Measurements from ENCODE around the gene FCHSD2. TPM values are rescaled to one million over a fixed set of nuclear protein-coding genes. Genes with fewer than 3 reads are reported as not detected.

FCHSD2 gene
- total RNA-seq, 1 donor from 2014 or later = 27.7 TPM

DNA sequence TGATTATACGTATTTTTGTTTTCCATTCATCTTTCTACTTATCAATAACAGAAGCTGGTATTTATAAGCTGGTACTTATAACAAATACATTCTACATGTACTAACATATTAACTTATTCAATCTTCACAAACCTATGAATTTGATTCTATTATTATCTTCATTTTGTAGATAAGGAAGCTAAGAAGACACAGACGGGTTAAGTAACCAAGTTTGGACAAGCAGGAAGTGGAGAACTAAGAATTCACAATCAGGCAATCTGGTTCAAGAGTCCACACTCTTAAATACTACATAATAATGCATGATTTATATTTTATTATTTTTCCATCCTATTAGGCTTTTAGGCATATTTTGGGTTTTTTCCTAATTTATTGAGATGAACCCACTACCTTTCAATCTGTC is 25.0 kb downstream of the FCHSD2 start:
- H3K9me3 Mint-ChIP-seq = peaks cover 6% of the 10 kb centered on the region
- no peak for DNase-seq (ENCODE audit: low spot score)
- H3K27me3 Mint-ChIP-seq (ENCODE audit: insufficient read depth) = no peaks in the 10 kb centered on the region
- no peak overlapping the region for H3K4me3 Mint-ChIP-seq
- intact Hi-C loops (cut with micrococcal nuclease) = no loop called here
- no peak overlapping the region for H3K27ac Mint-ChIP-seq
- H3K36me3 Mint-ChIP-seq (ENCODE audit: low read depth) = peaks cover 40% of the 10 kb centered on the region
- H3K4me1 Mint-ChIP-seq (ENCODE audit: low read depth) = peaks cover 10% of the 10 kb centered on the region

DNA sequence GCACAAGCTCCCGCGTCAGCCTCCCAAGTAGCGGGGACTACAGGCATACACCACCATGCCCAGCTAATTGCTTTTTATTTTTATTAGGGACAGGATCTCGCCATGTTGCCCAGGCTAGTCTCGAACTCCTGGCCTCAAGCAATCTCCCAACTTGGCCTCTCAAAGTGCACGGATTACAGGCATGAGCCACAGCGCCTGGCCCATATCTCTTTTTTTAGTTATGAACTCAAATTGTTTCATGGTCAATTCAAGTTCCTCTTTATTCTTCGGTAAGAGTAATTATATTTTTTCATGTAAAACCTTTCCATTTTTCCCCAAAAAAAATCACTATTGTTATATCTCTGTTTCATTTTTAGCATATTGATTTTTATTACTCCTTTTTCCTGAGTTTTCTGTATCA is 25.5 kb downstream of the FCHSD2 start:
- Mint-ChIP-seq H3K4me1 (ENCODE audit: low read depth) (peaks cover 6% of the 10 kb centered on the region), H3K36me3 (ENCODE audit: low read depth) (peaks cover 42% of the 10 kb centered on the region), H3K27me3 (ENCODE audit: insufficient read depth) (no peaks in the 10 kb centered on the region), H3K9me3 (peaks cover 9% of the 10 kb centered on the region), H3K4me3 (no peak overlapping the region), H3K27ac (no peak overlapping the region)
- intact Hi-C loops (cut with micrococcal nuclease) = no loop called here
- DNase-seq (ENCODE audit: low spot score) = no peak

DNA sequence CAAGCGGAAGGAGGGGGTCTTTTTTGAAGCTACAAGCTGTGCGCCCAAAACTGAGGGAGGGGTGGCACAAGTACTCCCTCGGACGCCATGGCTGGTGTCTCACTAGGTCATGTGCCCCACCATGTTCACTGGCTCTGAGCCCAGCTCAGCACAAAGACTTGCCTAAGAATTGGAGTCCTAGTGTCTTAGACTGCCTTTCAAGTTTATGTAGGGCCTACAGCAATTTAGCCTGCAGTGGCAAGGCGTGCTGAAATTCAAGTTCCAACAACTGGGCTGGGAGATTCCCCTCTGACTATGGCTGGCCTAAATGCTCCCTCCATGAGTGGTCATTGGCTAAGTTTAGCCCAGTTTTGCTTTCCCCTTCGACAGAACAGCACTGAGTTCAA is 27.3 kb downstream of the FCHSD2 start:
- Mint-ChIP-seq H3K36me3 (ENCODE audit: low read depth) (peaks cover 42% of the 10 kb centered on the region), H3K27ac (no peak overlapping the region), H3K4me3 (no peak overlapping the region), H3K27me3 (ENCODE audit: insufficient read depth) (no peaks in the 10 kb centered on the region), H3K9me3 (peaks cover 26% of the 10 kb centered on the region), H3K4me1 (ENCODE audit: low read depth) (peaks cover 6% of the 10 kb centered on the region)
- intact Hi-C loops (cut with micrococcal nuclease) = no loop called here
- DNase-seq (ENCODE audit: low spot score) = no peak

DNA sequence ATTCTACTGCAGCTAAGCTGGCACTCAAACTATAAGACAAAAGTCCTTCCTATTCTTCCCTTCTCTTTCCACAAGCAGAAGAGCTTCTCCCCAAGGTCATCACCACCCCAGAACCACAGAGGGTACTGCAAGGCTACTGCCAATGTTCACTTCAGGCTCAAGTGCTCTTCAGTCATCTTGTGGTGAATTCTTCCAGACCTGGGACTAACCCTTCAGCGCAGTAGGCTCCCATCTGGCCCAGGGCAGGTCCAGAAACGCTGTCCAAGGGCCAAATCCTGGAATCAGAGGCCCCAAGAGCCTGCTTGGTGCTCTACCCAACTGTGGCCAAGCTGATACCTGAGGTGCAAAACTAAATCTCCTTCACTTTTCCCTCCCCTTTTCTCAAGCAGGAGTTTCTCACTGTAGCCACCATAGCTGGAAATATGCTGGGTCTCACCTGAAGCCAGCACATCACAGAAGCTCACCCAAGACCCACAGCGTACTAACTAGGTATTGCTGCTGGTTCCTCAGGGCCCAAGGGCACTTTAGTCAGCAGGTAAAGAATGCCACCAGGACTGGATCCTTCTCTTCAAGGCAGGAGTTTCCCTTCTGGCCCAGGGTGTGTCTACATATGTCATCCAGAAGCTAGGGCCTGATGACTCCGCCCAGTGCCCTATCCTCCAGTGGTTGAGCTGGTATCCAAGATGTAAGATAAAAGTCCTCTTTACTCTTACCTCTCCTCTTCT is 27.8 kb downstream of the FCHSD2 start:
- Mint-ChIP-seq H3K4me3 (no peak overlapping the region), H3K9me3 (peaks cover 31% of the 10 kb centered on the region), H3K36me3 (ENCODE audit: low read depth) (peaks cover 41% of the 10 kb centered on the region), H3K27me3 (ENCODE audit: insufficient read depth) (no peaks in the 10 kb centered on the region), H3K27ac (no peak overlapping the region), H3K4me1 (ENCODE audit: low read depth) (peaks cover 6% of the 10 kb centered on the region)
- intact Hi-C loops (cut with micrococcal nuclease) = no loop called here
- no peak for DNase-seq (ENCODE audit: low spot score)

DNA sequence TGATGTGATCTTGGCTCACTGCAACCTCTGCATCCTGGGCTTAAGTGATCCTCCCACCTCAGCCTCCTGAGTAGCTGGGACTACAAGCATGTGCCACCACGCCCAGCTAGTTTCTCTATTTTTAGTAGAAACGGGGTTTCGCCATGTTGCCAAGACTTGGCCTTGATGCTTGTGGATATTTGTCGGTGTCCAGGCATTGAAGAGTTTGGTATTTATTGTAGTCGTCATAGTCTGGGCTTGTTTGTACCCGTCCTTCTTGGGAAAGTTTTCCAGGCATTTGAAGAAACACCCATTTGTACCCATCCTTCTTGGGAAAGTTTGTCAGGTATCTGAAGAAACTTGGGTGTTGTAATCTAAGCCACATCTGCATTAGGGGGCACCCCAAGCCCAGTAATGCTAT is 28.7 kb downstream of the FCHSD2 start:
- intact Hi-C loops (cut with micrococcal nuclease) = no loop called here
- no peak for DNase-seq (ENCODE audit: low spot score)
- Mint-ChIP-seq H3K36me3 (ENCODE audit: low read depth) (peaks cover 38% of the 10 kb centered on the region), H3K4me1 (ENCODE audit: low read depth) (peaks cover 2% of the 10 kb centered on the region), H3K9me3 (peaks cover 36% of the 10 kb centered on the region), H3K4me3 (no peak overlapping the region), H3K27ac (no peak overlapping the region), H3K27me3 (ENCODE audit: insufficient read depth) (no peaks in the 10 kb centered on the region)

DNA sequence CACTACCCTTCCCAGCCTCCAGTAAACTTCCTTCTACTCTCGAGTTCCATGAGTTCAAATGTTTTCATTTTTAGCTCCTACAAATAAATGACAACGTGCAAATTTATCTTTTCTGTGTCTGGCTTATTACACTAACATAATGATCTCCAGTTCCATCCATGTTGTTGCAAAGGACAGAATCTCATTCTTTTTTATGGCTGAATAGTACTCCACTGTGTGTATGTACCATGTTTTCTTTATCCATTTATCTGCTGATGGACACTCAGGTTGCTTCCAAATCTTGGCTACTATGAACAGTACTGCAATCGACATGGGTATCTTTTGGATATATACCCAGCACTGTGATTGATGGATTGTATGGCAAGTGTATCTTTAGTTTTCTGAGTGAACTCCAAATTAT is 34.5 kb downstream of the FCHSD2 start:
- Mint-ChIP-seq H3K36me3 (ENCODE audit: low read depth) (peaks cover 16% of the 10 kb centered on the region), H3K4me1 (ENCODE audit: low read depth) (no peaks in the 10 kb centered on the region), H3K4me3 (no peak overlapping the region), H3K9me3 (peaks cover 43% of the 10 kb centered on the region), H3K27me3 (ENCODE audit: insufficient read depth) (no peaks in the 10 kb centered on the region), H3K27ac (no peak overlapping the region)
- intact Hi-C loops (cut with micrococcal nuclease) = no loop called here
- no peak for DNase-seq (ENCODE audit: low spot score)

DNA sequence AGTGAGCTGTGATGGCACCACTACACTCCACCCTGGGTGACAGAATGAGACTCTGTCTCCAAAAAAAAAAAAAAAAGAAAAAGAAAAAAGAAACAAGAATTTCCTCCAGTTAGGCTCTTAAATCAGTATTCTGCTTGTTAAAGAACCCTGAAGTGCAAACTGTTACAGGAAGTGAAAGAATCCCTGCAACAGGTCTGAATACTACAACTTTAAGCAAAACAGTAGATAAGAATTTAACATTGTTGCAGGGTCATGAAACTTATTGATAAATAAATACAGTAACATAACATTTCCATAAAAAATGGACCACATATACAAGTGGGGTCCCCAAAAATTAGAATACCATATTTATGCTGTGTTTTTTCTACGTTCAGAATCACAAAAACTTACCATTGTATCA is 35.8 kb downstream of the FCHSD2 start:
- peaks cover 31% of the 10 kb centered on the region for H3K9me3 Mint-ChIP-seq
- DNase-seq (ENCODE audit: low spot score) = no peak
- peaks cover 12% of the 10 kb centered on the region for H3K36me3 Mint-ChIP-seq (ENCODE audit: low read depth)
- H3K4me1 Mint-ChIP-seq (ENCODE audit: low read depth) = peaks cover 5% of the 10 kb centered on the region
- intact Hi-C loops (cut with micrococcal nuclease) = no loop called here
- no peaks in the 10 kb centered on the region for H3K27me3 Mint-ChIP-seq (ENCODE audit: insufficient read depth)
- no peak overlapping the region for H3K27ac Mint-ChIP-seq
- H3K4me3 Mint-ChIP-seq = no peak overlapping the region

DNA sequence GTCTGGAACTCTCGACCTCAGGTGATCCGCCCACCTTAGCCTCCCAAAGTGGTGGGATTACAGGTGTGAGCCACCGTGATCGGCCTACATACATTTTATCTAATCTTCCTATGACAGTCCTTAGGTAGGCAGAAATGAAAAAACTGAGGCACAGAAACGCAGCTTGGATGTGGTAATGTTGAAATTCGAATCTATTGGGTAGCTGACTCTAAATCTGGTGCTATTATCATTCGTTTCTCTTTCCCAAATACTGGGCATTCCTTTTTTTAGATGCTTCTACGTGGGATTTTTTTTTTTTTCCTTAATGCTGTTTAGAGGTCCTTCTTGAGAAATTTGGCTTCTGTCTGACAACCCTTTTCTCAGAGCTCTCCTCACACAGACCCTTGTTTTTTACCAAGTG is 41.5 kb downstream of the FCHSD2 start:
- peaks cover 24% of the 10 kb centered on the region for H3K36me3 Mint-ChIP-seq (ENCODE audit: low read depth)
- H3K27ac Mint-ChIP-seq = peak overlapping the region; percentile 12
- H3K27me3 Mint-ChIP-seq (ENCODE audit: insufficient read depth) = no peaks in the 10 kb centered on the region

DNA sequence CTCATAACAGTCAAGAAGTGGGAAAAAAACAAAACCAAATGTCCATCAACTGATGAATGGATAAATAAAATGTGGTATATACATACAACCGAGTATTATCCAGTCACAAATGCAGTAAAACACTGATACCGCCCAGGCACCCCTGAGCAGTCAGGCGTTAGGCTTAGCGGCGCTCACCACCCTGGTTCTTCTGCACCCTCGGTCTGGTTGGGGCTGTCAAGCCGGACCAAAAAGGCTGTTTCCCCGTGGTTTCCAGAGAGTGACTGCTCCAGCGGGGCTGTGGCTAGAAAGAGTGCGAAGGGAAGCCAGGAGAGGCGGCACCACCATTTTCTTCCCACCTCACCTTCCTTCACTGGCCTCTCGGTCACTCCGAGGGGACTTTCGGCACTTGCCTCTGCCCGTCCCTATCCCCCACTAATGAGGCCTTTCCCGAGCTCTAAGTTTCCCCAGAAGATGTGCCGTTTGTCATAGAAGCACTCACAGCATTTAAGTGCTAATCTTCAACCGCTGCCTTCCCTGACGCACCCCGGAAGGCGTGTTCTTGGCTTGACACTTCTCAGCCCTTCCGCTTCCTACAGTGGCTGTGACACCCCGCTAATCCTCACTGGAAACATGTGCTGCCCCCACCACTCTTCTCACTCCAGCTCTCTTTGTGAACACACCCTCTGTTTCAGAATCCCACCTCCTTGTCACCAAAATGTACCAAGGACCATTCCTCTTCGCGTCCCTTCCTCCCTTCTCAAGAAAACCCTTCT is 42.4 kb downstream of the FCHSD2 start:
- intact Hi-C loops (cut with micrococcal nuclease) = no loop called here
- no peak overlapping the region for H3K27ac Mint-ChIP-seq
- H3K4me1 Mint-ChIP-seq (ENCODE audit: low read depth) = peaks cover 19% of the 10 kb centered on the region
- H3K4me3 Mint-ChIP-seq = no peak overlapping the region
- H3K27me3 Mint-ChIP-seq (ENCODE audit: insufficient read depth) = no peaks in the 10 kb centered on the region
- peaks cover 3% of the 10 kb centered on the region for H3K9me3 Mint-ChIP-seq
- no peak for DNase-seq (ENCODE audit: low spot score)
- H3K36me3 Mint-ChIP-seq (ENCODE audit: low read depth) = peaks cover 22% of the 10 kb centered on the region

More for the DNA sequence above, 41.5 kb downstream of the FCHSD2 start:
- Mint-ChIP-seq H3K4me3 (no peak overlapping the region), H3K9me3 (peaks cover 3% of the 10 kb centered on the region), H3K4me1 (ENCODE audit: low read depth) (peaks cover 19% of the 10 kb centered on the region)
- no peak for DNase-seq (ENCODE audit: low spot score)
- intact Hi-C loops (cut with micrococcal nuclease) = no loop called here

DNA sequence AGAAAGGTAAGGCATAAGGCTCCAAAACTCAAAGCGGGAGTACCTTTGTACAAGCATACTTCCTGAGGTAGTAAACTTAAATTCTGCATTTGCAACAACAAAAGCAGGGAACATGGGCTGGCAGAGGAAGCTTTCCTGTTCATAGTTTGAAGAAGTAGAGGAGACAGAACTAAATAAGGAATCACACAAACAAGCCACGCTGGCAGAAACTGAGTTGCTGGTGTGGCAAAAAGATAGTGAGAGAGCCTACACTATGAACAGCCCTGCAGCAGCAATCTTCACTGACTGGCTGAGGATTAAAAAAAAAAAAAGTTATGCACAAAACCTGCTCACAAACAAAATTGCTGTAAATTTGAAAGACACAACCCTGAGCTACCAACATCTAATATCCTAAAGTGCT is 46.5 kb downstream of the FCHSD2 start:
- Mint-ChIP-seq H3K36me3 (ENCODE audit: low read depth) (peaks cover 26% of the 10 kb centered on the region), H3K9me3 (no peaks in the 10 kb centered on the region), H3K4me3 (no peak overlapping the region), H3K4me1 (ENCODE audit: low read depth) (peaks cover 7% of the 10 kb centered on the region), H3K27ac (no peak overlapping the region), H3K27me3 (ENCODE audit: insufficient read depth) (no peaks in the 10 kb centered on the region)
- intact Hi-C loops (cut with micrococcal nuclease) = no loop called here
- DNase-seq (ENCODE audit: low spot score) = no peak

DNA sequence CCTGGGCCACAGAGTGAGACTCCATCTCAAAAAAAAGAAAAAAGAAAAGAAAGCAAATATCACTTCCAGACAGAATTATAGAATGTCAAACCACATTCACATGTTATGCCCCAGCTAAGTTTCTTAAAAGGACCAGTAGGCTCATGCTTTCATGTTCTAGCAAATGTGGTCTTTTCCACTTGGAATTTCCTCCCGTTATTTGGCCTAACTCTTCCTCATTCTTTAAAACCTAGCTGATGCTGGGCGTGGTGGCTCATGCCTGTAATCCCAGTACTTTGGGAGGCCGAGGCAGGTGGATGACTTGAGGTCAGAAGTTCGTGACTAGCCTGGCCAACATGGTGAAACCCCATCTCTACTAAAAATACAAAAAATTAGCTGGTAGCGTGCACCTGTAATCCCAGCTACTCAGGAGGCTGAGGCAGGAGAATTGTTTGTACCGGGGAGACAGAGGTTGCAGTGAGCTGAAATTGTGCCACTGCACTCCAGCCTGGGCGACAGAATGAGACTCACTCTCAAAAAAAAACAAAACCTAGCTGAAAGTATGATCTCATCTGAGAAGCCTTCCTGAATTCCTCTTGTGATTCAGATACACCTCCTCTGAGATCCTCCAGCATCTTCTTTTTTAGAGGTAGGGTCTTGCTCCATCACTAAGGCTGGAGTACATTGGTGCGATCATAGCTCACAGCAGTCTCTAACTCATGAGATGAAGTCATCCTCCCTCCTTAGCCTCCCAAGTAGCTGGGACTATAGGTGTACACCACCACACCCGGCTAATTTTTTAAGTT is 50.4 kb downstream of the FCHSD2 start:
- H3K27me3 Mint-ChIP-seq (ENCODE audit: insufficient read depth) = no peaks in the 10 kb centered on the region
- intact Hi-C loops (cut with micrococcal nuclease) = no loop called here
- no peaks in the 10 kb centered on the region for H3K9me3 Mint-ChIP-seq
- peaks cover 11% of the 10 kb centered on the region for H3K4me1 Mint-ChIP-seq (ENCODE audit: low read depth)
- no peak for DNase-seq (ENCODE audit: low spot score)
- H3K27ac Mint-ChIP-seq = no peak overlapping the region
- no peak overlapping the region for H3K4me3 Mint-ChIP-seq
- peaks cover 20% of the 10 kb centered on the region for H3K36me3 Mint-ChIP-seq (ENCODE audit: low read depth)

DNA sequence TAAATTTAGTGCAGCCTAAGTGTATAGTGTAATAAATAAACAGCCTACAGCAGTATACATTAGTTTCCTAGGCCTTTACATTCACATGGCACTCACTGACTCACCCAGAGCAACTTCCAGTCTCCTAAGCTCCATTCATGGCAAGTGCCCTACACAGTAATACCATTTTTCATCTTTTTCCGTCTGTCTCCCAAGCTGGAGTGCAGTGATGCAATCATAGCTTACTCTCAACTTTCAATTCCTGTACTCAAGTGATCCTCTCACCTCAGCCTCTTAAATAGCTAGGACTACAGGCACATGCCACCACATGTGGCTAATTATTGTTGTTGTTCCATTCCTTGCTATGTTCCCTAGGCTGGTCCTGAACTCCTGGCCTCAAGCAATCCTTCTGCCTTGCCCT is 54.4 kb downstream of the FCHSD2 start:
- intact Hi-C loops (cut with micrococcal nuclease) = no loop called here
- H3K27ac Mint-ChIP-seq = peak overlapping the region; percentile 68

More for the DNA sequence above, 54.4 kb downstream of the FCHSD2 start:
- peaks cover 21% of the 10 kb centered on the region for H3K4me1 Mint-ChIP-seq (ENCODE audit: low read depth)
- H3K4me3 Mint-ChIP-seq = no peak overlapping the region
- DNase-seq (ENCODE audit: low spot score) = no peak
- H3K27me3 Mint-ChIP-seq (ENCODE audit: insufficient read depth) = no peaks in the 10 kb centered on the region
- H3K36me3 Mint-ChIP-seq (ENCODE audit: low read depth) = peaks cover 25% of the 10 kb centered on the region
- H3K9me3 Mint-ChIP-seq = no peaks in the 10 kb centered on the region

Measured in activated T-helper 1 cell treated with anti-CD3 and anti-CD28 coated beads, Interleukin-12 subunit alpha, Interleukin-12 subunit beta, Interleukin-2, Interleukin-4 antibody, amounts not matched to agents 30 ng/mL and 10 ng/mL and 1 ng/mL, durations not matched to agents 14 hours and 24 hours and 36 hours (primary cell).